ENCODE data around the gene PDLIM7.

The PDLIM7 gene

DNA sequence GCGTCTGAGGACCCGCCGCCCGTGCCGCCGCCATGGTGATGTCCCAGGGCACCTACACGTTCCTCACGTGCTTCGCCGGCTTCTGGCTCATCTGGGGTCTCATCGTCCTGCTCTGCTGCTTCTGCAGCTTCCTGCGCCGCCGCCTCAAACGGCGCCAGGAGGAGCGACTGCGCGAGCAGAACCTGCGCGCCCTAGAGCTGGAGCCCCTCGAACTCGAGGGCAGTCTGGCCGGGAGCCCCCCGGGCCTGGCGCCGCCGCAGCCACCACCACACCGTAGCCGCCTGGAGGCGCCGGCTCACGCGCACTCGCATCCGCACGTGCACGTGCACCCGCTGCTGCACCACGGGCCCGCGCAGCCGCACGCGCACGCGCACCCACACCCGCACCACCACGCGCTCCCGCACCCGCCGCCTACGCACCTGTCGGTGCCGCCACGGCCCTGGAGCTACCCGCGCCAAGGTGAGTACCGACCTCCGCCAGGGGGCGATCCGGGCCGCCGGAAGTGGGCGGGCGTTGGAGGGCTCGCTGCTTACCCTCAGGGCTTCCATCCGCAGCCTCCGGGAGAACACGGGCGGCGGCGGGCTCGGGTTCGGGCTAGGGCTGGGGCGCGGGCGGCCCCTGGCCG is 42.3 kb downstream of the PDLIM7 start:
- DNase-seq, result peak; percentile 74

DNA sequence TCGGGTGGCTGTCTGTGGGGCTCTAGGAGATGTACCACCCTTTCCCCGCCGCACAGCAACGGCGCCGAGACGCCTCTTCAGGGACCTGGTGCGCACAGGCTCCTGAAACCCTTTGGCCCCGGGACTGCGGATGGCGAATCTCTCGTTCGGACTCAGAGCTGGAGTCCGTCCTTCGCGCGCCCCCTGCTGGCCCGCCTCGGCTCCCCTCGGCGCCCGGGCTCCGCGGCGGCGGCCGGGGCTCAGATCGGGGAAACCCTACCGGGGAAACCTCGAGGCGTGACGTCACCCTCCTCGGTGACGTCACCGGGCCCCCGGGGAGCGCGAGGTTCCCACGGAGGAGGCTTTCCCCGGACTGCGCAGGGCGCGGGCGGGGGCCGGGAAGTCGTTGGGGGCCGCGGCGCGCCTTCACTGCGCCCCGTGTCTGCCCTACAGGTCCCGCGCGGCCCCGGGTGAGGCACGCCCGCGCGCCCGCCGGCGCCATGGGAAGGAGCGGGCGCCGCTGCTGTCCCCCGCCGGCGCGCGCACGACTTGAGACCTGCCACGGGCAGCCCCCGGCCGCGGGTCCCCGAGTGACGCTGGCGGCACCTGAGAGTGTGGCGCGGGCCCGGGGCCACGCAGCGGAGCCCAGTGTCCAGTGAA is 42.9 kb downstream of the PDLIM7 start:
- DNase-seq, result peak; percentile 87

DNA sequence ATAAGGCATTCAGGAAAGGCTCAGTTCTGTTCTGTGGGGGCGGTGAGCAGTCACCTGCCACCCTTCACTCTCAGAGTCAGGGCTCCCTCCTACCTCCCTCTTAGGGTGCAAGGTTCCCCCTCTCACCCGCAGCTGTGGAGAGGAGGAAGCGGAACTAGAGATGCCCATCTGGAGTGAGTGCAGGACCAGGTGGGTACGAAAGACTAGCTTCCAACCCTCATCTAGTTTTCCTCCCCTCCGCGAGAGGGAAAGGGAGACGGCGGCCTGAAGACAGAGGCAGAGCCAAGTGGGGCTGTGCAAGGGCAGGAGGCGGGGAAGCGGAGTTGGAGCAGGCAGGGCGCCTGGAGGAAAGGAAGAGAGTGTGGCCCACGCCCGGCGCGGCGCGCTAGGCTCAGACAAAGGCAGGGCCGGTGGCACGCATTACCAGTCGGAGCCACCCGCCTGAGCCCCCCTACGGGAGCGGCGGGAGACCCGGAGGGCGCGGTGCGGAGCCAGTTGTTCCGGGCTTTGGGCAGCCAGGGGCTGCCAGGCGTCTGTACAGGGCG is 43.5 kb downstream of the PDLIM7 start:
- DNase-seq, result no peak

DNA sequence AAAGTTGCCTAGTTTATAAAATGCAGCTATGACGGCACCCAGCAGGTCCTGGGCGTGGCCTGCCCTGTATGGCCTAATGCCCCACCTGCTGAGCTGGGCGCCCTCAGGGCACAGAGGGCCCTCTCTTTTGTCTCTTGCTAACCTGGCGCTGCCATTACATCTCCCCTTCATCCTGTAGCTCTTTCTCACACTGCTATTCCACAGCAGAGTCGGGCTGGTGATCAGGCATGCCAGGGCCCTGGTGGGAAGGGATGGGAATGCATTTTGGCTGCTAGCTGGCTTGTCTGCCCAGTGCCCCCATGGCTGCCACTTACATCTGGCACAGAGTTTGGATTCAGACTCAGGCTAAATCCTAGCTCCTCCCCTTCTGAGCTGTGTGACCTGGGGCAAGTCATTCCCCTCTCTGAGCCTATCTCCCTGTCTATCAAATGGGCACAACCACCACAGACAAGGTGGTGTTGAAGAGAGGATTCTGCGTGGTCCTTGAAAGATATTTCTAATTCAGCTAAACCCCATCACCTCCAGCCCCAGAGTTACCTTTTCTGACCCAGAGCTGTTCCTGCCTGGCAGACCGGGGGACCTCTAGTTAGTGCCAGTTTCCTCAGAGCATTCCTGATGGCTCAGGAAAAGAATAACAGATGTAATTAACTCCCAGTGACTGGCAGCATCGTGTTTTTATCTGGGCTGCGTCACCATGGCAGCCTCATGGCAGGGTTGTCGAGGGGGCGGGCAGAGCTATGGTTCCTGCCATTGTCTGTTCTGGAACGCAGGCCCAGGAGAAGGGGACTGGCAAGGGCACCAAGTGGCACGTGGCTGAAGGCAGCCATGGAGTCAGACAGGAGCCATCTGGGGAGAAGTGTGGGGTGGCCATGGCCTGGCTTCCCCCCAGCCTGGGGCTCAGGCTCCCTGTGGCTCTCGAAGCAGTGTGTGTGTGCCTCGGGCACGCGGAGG is 44.4 kb downstream of the PDLIM7 start:
- no peak for DNase-seq

GRCh38 chr5:177450667-177451424 is 46.6 kb downstream of the PDLIM7 start:
- no peak for DNase-seq

- no peak for DNase-seq
These were observed 48.0 kb downstream of the PDLIM7 start for GRCh38 chr5:177449140-177450061.

GRCh38 chr5:177448244-177448950 is 49.0 kb downstream of the PDLIM7 start:
- no peak for DNase-seq

DNA sequence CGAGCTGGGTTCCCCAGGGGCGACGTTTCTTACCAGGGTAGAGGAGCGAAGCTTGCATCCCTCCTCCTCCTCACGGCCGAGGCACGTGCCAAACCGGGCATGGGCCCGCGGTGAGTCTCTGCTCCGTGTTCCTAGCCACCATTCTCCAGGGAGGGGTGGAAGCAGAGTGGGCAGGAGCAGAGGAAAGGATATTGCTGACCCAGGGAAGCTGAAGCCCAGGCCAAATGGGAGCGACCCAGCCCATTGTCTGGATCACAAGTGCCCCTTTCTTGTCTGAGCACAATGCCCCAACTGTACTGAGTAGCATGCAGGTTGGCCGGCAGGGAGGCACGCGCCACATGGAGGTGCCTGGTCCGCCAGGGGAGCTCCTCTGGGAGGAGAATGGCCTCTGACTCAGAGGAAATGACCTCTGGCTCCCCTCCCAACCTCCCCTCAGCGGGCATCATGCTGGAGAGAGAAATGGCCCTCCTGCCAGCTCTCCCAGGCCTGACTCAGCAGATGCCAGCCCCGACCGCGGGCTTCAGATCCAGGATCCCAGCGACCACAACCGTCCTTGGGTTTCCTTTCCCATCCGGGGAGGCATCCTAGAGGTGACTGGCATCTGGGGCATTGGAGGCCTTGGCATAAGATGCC is 49.7 kb downstream of the PDLIM7 start:
- peak; percentile 62 for DNase-seq

- peak; percentile 50 for DNase-seq
These were observed 50.3 kb downstream of the PDLIM7 start for GRCh38 chr5:177447066-177447610.

- peak; percentile 76 for DNase-seq
These were observed 51.0 kb downstream of the PDLIM7 start, which contains the start of gene PRR7 for GRCh38 chr5:177446200-177447065. TSS of gene PRR7 (plus strand) at chr5:177446814. CDS start at chr5:177455068, 8,254 bp downstream.

DNA sequence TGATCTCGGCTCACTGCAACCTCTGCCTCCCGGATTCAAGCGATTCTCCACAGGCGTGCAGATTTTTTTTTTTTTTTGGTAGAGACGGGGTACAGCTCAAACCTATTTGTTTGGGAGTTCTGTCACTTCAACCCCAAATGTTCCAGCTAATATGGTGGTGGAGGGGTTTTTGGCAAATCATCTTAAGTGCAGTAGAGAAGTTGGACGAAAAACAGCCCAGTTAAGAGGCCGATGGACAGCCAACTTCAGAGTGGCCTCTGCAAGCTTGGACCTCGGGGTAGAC is 51.5 kb downstream of the PDLIM7 start:
- DNase-seq, result no peak

- no peak for DNase-seq
These were observed 52.1 kb downstream of the PDLIM7 start for GRCh38 chr5:177445052-177445916.

- DNase-seq, result no peak
These were observed 53.0 kb downstream of the PDLIM7 start for GRCh38 chr5:177444106-177445051.

DNA sequence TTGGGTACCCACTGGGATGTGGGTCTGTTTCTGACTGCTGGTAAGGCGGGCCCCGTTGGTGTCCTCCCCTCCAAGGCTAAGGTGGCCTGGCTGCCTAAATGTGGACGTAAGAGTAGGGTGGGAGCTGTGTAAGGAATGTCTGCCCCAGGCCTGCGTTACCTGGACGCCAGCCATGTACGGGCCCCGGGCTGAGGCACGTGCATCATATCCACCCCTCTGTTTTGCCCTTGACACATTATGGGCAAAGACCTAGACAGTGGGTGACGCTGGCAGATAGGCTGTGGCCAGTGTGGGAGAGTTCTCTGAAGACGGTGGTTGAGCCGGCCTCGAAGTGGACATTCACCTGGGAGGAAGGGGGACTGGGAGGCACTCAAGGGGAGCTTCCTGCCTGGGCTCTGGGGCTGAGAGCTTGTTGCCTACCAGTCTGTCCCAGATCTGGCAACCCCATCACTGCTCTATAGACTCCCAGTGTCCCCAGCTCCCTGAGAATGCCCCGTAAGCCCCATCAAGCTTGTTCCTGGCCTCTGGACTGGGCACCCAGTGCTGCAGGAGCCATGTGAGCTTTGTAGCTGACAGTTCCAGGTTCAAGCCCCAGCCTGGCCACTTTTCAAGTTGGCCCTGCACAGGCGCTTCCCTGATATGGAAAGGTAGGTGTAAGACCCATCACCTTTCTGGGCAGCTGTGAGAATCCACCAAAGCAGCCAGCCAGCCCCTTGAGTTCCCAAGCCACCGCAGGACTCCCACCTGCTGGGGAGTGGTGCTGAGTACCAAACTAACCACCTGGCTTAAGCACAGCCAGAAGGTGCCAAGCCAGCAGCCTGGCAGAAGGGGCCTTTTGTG is 54.0 kb downstream of the PDLIM7 start:
- no peak for DNase-seq

DNA sequence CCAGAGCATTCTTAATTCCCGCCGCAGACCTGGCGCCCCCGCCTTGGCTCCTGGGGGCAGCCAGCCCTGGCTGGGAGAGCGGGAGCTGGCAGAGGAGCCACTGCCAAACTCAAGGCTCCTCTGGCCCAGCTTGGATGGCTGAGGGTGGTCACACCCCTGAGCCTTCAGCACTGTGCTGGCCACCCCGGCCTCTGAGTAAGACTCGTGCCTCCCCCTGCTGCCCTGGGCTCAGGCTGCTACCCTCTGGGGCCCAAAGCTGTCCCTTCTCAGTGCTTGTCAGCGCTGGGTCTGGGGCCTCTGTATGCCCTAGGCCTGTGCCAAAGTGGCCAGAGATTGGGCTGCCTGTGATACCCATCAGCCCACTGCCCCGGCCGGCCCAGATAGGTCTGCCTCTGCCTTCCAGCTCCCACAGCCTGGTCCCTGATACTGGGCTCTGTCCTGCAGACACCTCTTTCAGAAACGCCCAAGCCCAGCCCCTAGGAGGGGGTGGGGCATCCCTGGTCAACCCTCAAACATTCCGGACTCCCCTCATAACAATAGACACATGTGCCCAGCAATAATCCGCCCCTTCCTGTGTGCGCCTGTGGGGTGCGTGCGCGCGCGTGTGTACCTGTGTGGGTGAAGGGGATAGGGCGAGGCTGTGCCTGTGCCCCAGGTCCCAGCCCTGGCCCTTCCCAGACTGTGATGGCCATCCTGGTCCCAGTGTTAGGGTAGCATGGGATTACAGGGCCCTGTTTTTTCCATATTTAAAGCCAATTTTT is 55.2 kb downstream of the PDLIM7 start:
- no peak for DNase-seq
